Chondrocyte (in vitro differentiated cells): ENCODE data around the gene RBPMS2. TPM values are rescaled to one million over a fixed set of nuclear protein-coding genes. Genes with fewer than 3 reads are reported as not detected.

Source experiments
- DNase-seq: peaks from one replicate; pipeline ENCODE4 v3.0.0; 2021; ENCODE audit warnings: mixed read lengths, low spot score
- H3K27ac Mint-ChIP-seq: one replicate; pipeline ENCODE4 v1.8.0; 2021; ENCODE audit warnings: mild to moderate bottlenecking, moderate library complexity, mixed read lengths; ENCODE audit not compliant: unreplicated experiment
- H3K27me3 Mint-ChIP-seq: 2 replicates; pipeline ENCODE4 v1.8.0; 2021; ENCODE audit warnings: low read depth, mixed read lengths
- H3K36me3 Mint-ChIP-seq: 2 replicates; pipeline ENCODE4 v1.8.0; 2021; ENCODE audit warnings: low read depth, mixed read lengths
- H3K4me1 Mint-ChIP-seq: 2 replicates; pipeline ENCODE4 v1.8.0; 2021; ENCODE audit warnings: low read depth, mild to moderate bottlenecking, mixed read lengths
- H3K4me3 Mint-ChIP-seq: one replicate; pipeline ENCODE4 v1.8.0; 2021; ENCODE audit warnings: mild to moderate bottlenecking, moderate library complexity, mixed read lengths; ENCODE audit not compliant: unreplicated experiment
- H3K9me3 Mint-ChIP-seq: 2 replicates; pipeline ENCODE4 v1.8.0; 2021; ENCODE audit warnings: low read depth, mixed read lengths
- CTCF ChIP-seq: fragments of 200-600 bp; sonication (generic); IDR thresholded peaks from 2 replicates; pipeline ENCODE4 v1.5.0; 2021; ENCODE audit warnings: antibody characterized with exemption, mild to moderate bottlenecking, moderate library complexity
- total RNA-seq: library from RNA; stranded (reverse); gene quantifications from 3 replicates; pipeline ENCODE4 v1.2.1, GENCODE V29; 2021

The RBPMS2 gene
- total RNA-seq, 1 donor from 2014 or later = 4.7 TPM

GRCh38 chr15:64720188-64720587 is 55.2 kb downstream of the RBPMS2 start:
- Mint-ChIP-seq H3K4me1 (peaks cover 10% of the 10 kb centered on the region), H3K27me3 (no peaks in the 10 kb centered on the region), H3K4me3 (no peak overlapping the region), H3K36me3 (no peaks in the 10 kb centered on the region), H3K27ac (peak overlapping the region; percentile 9), H3K9me3 (no peaks in the 10 kb centered on the region)
- TF ChIP-seq CTCF = no peak
- DNase-seq = no peak

- H3K36me3 Mint-ChIP-seq = no peaks in the 10 kb centered on the region
- H3K27ac Mint-ChIP-seq = no peak overlapping the region
- peak; percentile 47 for DNase-seq
- H3K9me3 Mint-ChIP-seq = no peaks in the 10 kb centered on the region
- no peak overlapping the region for H3K4me3 Mint-ChIP-seq
- no peaks in the 10 kb centered on the region for H3K27me3 Mint-ChIP-seq
- H3K4me1 Mint-ChIP-seq = peaks cover 10% of the 10 kb centered on the region
- TF ChIP-seq CTCF = no peak
These were observed 57.5 kb downstream of the RBPMS2 start for GRCh38 chr15:64717735-64718495.

- no peaks in the 10 kb centered on the region for H3K36me3 Mint-ChIP-seq
- H3K4me1 Mint-ChIP-seq = peaks cover 10% of the 10 kb centered on the region
- no peak overlapping the region for H3K27ac Mint-ChIP-seq
- H3K27me3 Mint-ChIP-seq = no peaks in the 10 kb centered on the region
- no peak overlapping the region for H3K4me3 Mint-ChIP-seq
- H3K9me3 Mint-ChIP-seq = no peaks in the 10 kb centered on the region
- TF ChIP-seq CTCF = no peak
- DNase-seq = peak; percentile 14
These were observed 58.3 kb downstream of the RBPMS2 start for GRCh38 chr15:64717130-64717529.

GRCh38 chr15:64716452-64716851 is 58.9 kb downstream of the RBPMS2 start:
- H3K4me1 Mint-ChIP-seq = peaks cover 10% of the 10 kb centered on the region
- no peaks in the 10 kb centered on the region for H3K36me3 Mint-ChIP-seq
- DNase-seq = no peak
- H3K27me3 Mint-ChIP-seq = no peaks in the 10 kb centered on the region
- no peaks in the 10 kb centered on the region for H3K9me3 Mint-ChIP-seq
- no peak for TF ChIP-seq CTCF
- H3K27ac Mint-ChIP-seq = no peak overlapping the region
- H3K4me3 Mint-ChIP-seq = no peak overlapping the region

- no peak for DNase-seq
- Mint-ChIP-seq H3K27ac (no peak overlapping the region), H3K9me3 (no peaks in the 10 kb centered on the region), H3K27me3 (no peaks in the 10 kb centered on the region), H3K4me3 (no peak overlapping the region), H3K4me1 (peaks cover 5% of the 10 kb centered on the region), H3K36me3 (no peaks in the 10 kb centered on the region)
- no peak for TF ChIP-seq CTCF
These were observed 61.8 kb downstream of the RBPMS2 start for GRCh38 chr15:64713592-64713991.
